Measurements from ENCODE around the gene SMIM41.
A peak's percentile ranks its signal among the peaks of the same experiment; 100 is the strongest.

The SMIM41 gene

GRCh38 chr12:52063082-52063924 is 16.2 kb upstream of the SMIM41 start:
- DNase-seq (ENCODE audit: low read depth): no peak

GRCh38 chr12:52063981-52064649 is 15.4 kb upstream of the SMIM41 start:
- DNase-seq (ENCODE audit: low read depth): peak; percentile 86

- peak; percentile 67 for DNase-seq (ENCODE audit: low read depth)
Observed at GRCh38 chr12:52066346-52067080, 13.0 kb upstream of the SMIM41 start.

- no peak for DNase-seq (ENCODE audit: low read depth)
Observed at GRCh38 chr12:52067081-52067374, 12.5 kb upstream of the SMIM41 start.

GRCh38 chr12:52069327-52070184 is 9.9 kb upstream of the SMIM41 start, which contains the start of gene ATG101:
Gene ATG101 (plus strand): TSS chr12:52069978. CDS start chr12:52073651, 3,673 bp downstream.
- DNase-seq (ENCODE audit: low read depth): peak; percentile 98

- DNase-seq (ENCODE audit: low read depth): peak; percentile 44
Observed at GRCh38 chr12:52070185-52070925, 9.1 kb upstream of the SMIM41 start.

- DNase-seq (ENCODE audit: low read depth): peak; percentile 40
Observed at GRCh38 chr12:52073531-52074381, 5.7 kb upstream of the SMIM41 start.

- no peak for DNase-seq (ENCODE audit: low read depth)
Observed at GRCh38 chr12:52074971-52075724, 4.4 kb upstream of the SMIM41 start.

GRCh38 chr12:52076811-52077210 is 2.7 kb upstream of the SMIM41 start:
- DNase-seq (ENCODE audit: low read depth): no peak

- DNase-seq (ENCODE audit: low read depth): no peak
Observed at GRCh38 chr12:52078276-52078675, 1.2 kb upstream of the SMIM41 start.

- DNase-seq (ENCODE audit: low read depth): no peak
Observed at GRCh38 chr12:52080403-52081251, 1.1 kb downstream of the SMIM41 start.

- DNase-seq (ENCODE audit: low read depth): no peak
Observed at GRCh38 chr12:52081263-52081733, 1.8 kb downstream of the SMIM41 start.

GRCh38 chr12:52082026-52082668 is 2.6 kb downstream of the SMIM41 start:
- DNase-seq (ENCODE audit: low read depth): peak; percentile 28

GRCh38 chr12:52082669-52082987 is 3.1 kb downstream of the SMIM41 start:
- no peak for DNase-seq (ENCODE audit: low read depth)

GRCh38 chr12:52082988-52083637 is 3.6 kb downstream of the SMIM41 start:
- DNase-seq (ENCODE audit: low read depth): peak; percentile 69

- DNase-seq (ENCODE audit: low read depth): no peak
Observed at GRCh38 chr12:52083638-52083996, 4.1 kb downstream of the SMIM41 start.

- DNase-seq (ENCODE audit: low read depth): no peak
Observed at GRCh38 chr12:52084491-52085231, 5.2 kb downstream of the SMIM41 start.
